WTC11 (cell line): ENCODE measurements around the gene OPN3. TPM values are rescaled to one million over a fixed set of nuclear protein-coding genes. Genes with fewer than 3 reads are reported as not detected.

Source experiments
- ATAC-seq: fragments of 200-7000 bp; cut with Tn5 transposase; 2 replicates; pipeline ENCODE4 v1.10.0; 2021; ENCODE audit warnings: mild to moderate bottlenecking, moderate library complexity
- CTCF ChIA-PET: fragments of 300-600 bp; sonication (Branson Sonifier 250); formaldehyde crosslinking; loops from one replicate; lab custom pipeline; 2021; ENCODE audit warnings: antibody characterized with exemption; lab: Charles Lee
- POLR2A ChIA-PET: fragments of 350-600 bp; sonication (Branson Sonifier 250); formaldehyde crosslinking; loops from one replicate; lab custom pipeline; 2021; ENCODE audit warnings: antibody characterized with exemption; lab: Charles Lee
- DNase-seq: peaks from one replicate; pipeline ENCODE4 v3.0.0; 2021; ENCODE audit warnings: low spot score
- H3K27ac Mint-ChIP-seq: 2 replicates; pipeline ENCODE4 v1.8.0; 2021; ENCODE audit warnings: mixed read lengths
- H3K27me3 Mint-ChIP-seq: 2 replicates; pipeline ENCODE4 v1.8.0; 2021; ENCODE audit warnings: low read depth, mild to moderate bottlenecking, moderate library complexity, mixed read lengths
- H3K36me3 Mint-ChIP-seq: 2 replicates; pipeline ENCODE4 v1.8.0; 2021; ENCODE audit warnings: mixed read lengths
- H3K4me1 Mint-ChIP-seq: 2 replicates; pipeline ENCODE4 v1.8.0; 2022; ENCODE audit warnings: mixed read lengths
- H3K4me3 Mint-ChIP-seq: 2 replicates; pipeline ENCODE4 v1.8.0; 2021; ENCODE audit warnings: mild to moderate bottlenecking, moderate library complexity, mixed read lengths
- H3K9me3 Mint-ChIP-seq: 2 replicates; pipeline ENCODE4 v1.8.0; 2021; ENCODE audit warnings: mixed read lengths
- ATF1 ChIP-seq: sonication (generic); formaldehyde crosslinking; IDR thresholded peaks from 2 replicates; pipeline ENCODE4 v1.8.1; 2023; ENCODE audit warnings: mild to moderate bottlenecking, moderate library complexity, missing genetic modification reagents
- FOXK1 ChIP-seq: sonication (generic); formaldehyde crosslinking; IDR thresholded peaks from 2 replicates; pipeline ENCODE4 v1.8.0; 2022; ENCODE audit warnings: mild to moderate bottlenecking, moderate library complexity, missing genetic modification reagents
- GABPB1 ChIP-seq: sonication (generic); formaldehyde crosslinking; IDR thresholded peaks from 2 replicates; pipeline ENCODE4 v1.8.1; 2023; ENCODE audit warnings: mild to moderate bottlenecking, missing genetic modification reagents
- GTF2I ChIP-seq: fragments of 250-450 bp; sonication (Bioruptor Pico); conservative IDR thresholded peaks from 2 replicates; pipeline ENCODE4 v1.4.0; 2021; ENCODE audit warnings: mild to moderate bottlenecking
- IRF2 ChIP-seq: sonication (generic); formaldehyde crosslinking; IDR thresholded peaks from 2 replicates; pipeline ENCODE4 v1.8.0; 2022; ENCODE audit warnings: low read depth, missing genetic modification reagents, borderline replicate concordance
- NFE2L1 ChIP-seq: sonication (generic); formaldehyde crosslinking; IDR thresholded peaks from 2 replicates; pipeline ENCODE4 v1.8.1; 2023; ENCODE audit warnings: missing genetic modification reagents
- OVOL2 ChIP-seq: fragments of 250-450 bp; sonication (Bioruptor Pico); IDR thresholded peaks from 2 replicates; pipeline ENCODE4 v1.9.0; 2021; ENCODE audit warnings: mild to moderate bottlenecking, borderline replicate concordance
- SMAD4 ChIP-seq: sonication (generic); formaldehyde crosslinking; IDR thresholded peaks from 2 replicates; pipeline ENCODE4 v1.8.0; 2022; ENCODE audit warnings: mild to moderate bottlenecking, missing genetic modification reagents
- TEAD1 ChIP-seq: sonication (generic); formaldehyde crosslinking; IDR thresholded peaks from 2 replicates; pipeline ENCODE4 v1.8.0; 2022; ENCODE audit warnings: mild to moderate bottlenecking, missing genetic modification reagents
- ZNF121 ChIP-seq: sonication (generic); formaldehyde crosslinking; IDR thresholded peaks from 2 replicates; pipeline ENCODE4 v1.8.0; 2023; ENCODE audit warnings: missing genetic modification reagents
- ZNF138 ChIP-seq: sonication (generic); formaldehyde crosslinking; conservative IDR thresholded peaks from 2 replicates; pipeline ENCODE4 v1.8.1; 2022; ENCODE audit warnings: mild to moderate bottlenecking, moderate library complexity, missing genetic modification reagents
- ZNF219 ChIP-seq: sonication (generic); formaldehyde crosslinking; IDR thresholded peaks from 2 replicates; pipeline ENCODE4 v1.8.0; 2023; ENCODE audit warnings: missing genetic modification reagents, mild to moderate bottlenecking, borderline replicate concordance
- ZNF232 ChIP-seq: sonication (generic); formaldehyde crosslinking; IDR thresholded peaks from 2 replicates; pipeline ENCODE4 v1.8.0; 2022; ENCODE audit warnings: mild to moderate bottlenecking, missing genetic modification reagents
- ZNF263 ChIP-seq: sonication (generic); formaldehyde crosslinking; IDR thresholded peaks from 2 replicates; pipeline ENCODE4 v1.8.1; 2022; ENCODE audit warnings: low read depth, mild to moderate bottlenecking, moderate library complexity, missing genetic modification reagents
- ZNF416 ChIP-seq: fragments of 250-450 bp; sonication (Bioruptor Pico); IDR thresholded peaks from 2 replicates; pipeline ENCODE4 v1.9.0; 2021; ENCODE audit warnings: mild to moderate bottlenecking, inconsistent platforms
- ZNF423 ChIP-seq: fragments of 250-450 bp; sonication (Bioruptor Pico); IDR thresholded peaks from 2 replicates; pipeline ENCODE4 v2.1.2; 2022; ENCODE audit warnings: mild to moderate bottlenecking, moderate library complexity
- total RNA-seq: library from RNA; stranded (reverse); gene quantifications from 3 replicates; pipeline ENCODE4 v1.2.3, GENCODE V29; 2021
- TF ChIP-seq, protein P1 (sequence below): sonication (generic); formaldehyde crosslinking; IDR thresholded peaks from 2 replicates; pipeline ENCODE4 v1.8.0; 2022; ENCODE audit warnings: mild to moderate bottlenecking, missing genetic modification reagents
- TF ChIP-seq, protein P2 (sequence below): sonication (generic); formaldehyde crosslinking; IDR thresholded peaks from 2 replicates; pipeline ENCODE4 v1.8.1; 2022; ENCODE audit warnings: low read depth, mild to moderate bottlenecking, moderate library complexity, missing genetic modification reagents, borderline replicate concordance
- TF ChIP-seq, protein P3 (sequence below): sonication (generic); formaldehyde crosslinking; IDR thresholded peaks from 2 replicates; pipeline ENCODE4 v1.8.1; 2023; ENCODE audit warnings: mild to moderate bottlenecking, missing genetic modification reagents
- TF ChIP-seq, protein P4 (sequence below): sonication (generic); formaldehyde crosslinking; IDR thresholded peaks from 2 replicates; pipeline ENCODE4 v1.8.1; 2022; ENCODE audit warnings: low read depth, missing genetic modification reagents, borderline replicate concordance

The OPN3 gene
- total RNA-seq, 1 experiment from 2014 or later: 17.2 TPM

DNA sequence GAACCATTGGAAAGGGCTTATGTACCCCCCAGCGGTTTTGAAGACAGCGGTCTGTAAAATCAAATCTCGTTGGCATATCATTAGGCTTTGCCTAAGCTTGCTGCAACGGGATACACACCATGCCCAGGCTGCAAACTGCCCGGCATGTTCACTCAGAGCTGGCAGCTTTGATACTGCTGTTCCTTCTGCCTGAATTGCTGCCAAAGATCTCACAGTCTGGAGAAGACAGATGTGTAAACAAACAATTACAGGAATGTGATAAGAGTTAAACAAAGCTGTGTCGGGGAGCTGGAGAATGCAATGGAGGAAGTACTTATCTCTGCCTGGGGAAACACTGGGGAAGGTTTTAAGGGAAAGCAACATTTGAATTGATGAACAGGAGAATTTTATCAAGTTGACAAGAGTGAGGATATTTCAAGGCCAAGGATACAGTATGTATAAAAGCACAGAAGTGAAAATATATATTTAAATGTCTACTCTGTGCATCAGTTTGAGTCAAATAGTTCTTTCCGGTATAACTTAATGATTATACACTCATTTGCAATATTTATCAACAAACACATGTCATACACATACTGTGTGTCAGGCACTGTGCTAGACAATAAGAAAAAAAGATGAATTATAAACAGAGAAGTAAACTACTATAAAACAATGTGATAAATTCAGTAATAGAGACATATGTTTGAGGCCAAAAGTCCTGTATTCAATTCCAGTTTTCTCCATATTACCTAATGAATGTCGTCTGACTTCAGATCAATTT lies 29.9 kb downstream of the OPN3 start:
- ATAC-seq (no peak), DNase-seq (no peak)
- no peaks in the 10 kb centered on the region for H3K27me3 Mint-ChIP-seq
- CTCF ChIA-PET: interaction anchor here (0.5 to 2.0 kb wide), 24 partner anchors 8 to 376 kb away, joined by 3 to 8 read pairs (median 4); partner anchors contain the start of genes CHML, EXO1 and OPN3
- TF ChIP-seq ATF1 (CRISPR knock-in tag): no peak
- no peak for TF ChIP-seq TEAD1
- TF ChIP-seq ZNF416 (CRISPR knock-in tag): no peak
- TF ChIP-seq, protein P1, sequence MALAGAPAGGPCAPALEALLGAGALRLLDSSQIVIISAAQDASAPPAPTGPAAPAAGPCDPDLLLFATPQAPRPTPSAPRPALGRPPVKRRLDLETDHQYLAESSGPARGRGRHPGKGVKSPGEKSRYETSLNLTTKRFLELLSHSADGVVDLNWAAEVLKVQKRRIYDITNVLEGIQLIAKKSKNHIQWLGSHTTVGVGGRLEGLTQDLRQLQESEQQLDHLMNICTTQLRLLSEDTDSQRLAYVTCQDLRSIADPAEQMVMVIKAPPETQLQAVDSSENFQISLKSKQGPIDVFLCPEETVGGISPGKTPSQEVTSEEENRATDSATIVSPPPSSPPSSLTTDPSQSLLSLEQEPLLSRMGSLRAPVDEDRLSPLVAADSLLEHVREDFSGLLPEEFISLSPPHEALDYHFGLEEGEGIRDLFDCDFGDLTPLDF: no peak
- TF ChIP-seq, protein P2, sequence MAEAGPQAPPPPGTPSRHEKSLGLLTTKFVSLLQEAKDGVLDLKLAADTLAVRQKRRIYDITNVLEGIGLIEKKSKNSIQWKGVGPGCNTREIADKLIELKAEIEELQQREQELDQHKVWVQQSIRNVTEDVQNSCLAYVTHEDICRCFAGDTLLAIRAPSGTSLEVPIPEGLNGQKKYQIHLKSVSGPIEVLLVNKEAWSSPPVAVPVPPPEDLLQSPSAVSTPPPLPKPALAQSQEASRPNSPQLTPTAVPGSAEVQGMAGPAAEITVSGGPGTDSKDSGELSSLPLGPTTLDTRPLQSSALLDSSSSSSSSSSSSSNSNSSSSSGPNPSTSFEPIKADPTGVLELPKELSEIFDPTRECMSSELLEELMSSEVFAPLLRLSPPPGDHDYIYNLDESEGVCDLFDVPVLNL (CRISPR knock-in tag): no peak
- TF ChIP-seq ZNF232 (CRISPR knock-in tag): no peak
- TF ChIP-seq IRF2 (CRISPR knock-in tag): no peak
- TF ChIP-seq ZNF138: no peak
- no peak for TF ChIP-seq OVOL2 (CRISPR knock-in tag)
- H3K4me3 Mint-ChIP-seq: no peak overlapping the region
- no peaks in the 10 kb centered on the region for H3K36me3 Mint-ChIP-seq
- H3K9me3 Mint-ChIP-seq: no peaks in the 10 kb centered on the region
- no peak overlapping the region for H3K27ac Mint-ChIP-seq
- H3K4me1 Mint-ChIP-seq: no peaks in the 10 kb centered on the region
- POLR2A ChIA-PET: no interaction called here

DNA sequence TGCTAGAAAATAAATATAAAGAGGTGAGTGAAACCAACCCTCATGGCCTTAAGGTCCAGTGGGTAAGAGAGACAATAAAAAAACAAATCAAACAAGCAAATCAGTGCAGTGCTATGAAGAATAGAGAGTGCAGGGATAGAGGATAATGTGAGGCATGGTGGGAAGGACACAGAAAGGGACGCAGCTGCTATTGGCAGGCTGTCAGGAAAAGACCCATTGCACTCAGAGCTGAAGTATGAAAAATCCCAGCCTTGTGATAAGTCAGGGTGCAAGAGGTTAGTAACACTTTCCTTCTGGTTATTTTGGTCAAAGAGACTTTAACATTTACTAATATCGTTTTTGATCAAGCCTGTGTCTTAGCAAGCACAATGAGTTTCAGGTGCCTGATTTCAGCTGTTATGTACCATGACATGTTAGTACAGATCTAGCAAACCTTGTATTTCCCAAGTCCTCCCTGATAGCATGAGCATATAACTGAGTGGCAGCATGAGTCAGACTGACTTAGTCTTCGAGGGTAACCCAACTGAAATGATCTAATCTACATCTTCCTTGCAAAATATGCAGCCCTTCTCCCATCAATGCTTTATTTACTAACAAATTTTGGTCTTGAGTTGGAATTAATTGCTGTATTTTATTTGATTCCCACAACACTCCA lies 31.7 kb downstream of the OPN3 start:
- Mint-ChIP-seq H3K9me3 (no peaks in the 10 kb centered on the region), H3K27me3 (no peaks in the 10 kb centered on the region), H3K4me3 (no peak overlapping the region), H3K36me3 (no peaks in the 10 kb centered on the region), H3K27ac (no peak overlapping the region), H3K4me1 (no peaks in the 10 kb centered on the region)
- ChIA-PET POLR2A (no interaction called here), CTCF (no interaction called here)
- DNase-seq (no peak), ATAC-seq (no peak)
- TF ChIP-seq ZNF423 (CRISPR knock-in tag): no peak
- no peak for TF ChIP-seq ZNF219 (CRISPR knock-in tag)
- no peak for TF ChIP-seq NFE2L1 (CRISPR knock-in tag)
- no peak for TF ChIP-seq ZNF121 (CRISPR knock-in tag)
- no peak for TF ChIP-seq ZNF263 (CRISPR knock-in tag)
- no peak for TF ChIP-seq GABPB1
- TF ChIP-seq, protein P3, sequence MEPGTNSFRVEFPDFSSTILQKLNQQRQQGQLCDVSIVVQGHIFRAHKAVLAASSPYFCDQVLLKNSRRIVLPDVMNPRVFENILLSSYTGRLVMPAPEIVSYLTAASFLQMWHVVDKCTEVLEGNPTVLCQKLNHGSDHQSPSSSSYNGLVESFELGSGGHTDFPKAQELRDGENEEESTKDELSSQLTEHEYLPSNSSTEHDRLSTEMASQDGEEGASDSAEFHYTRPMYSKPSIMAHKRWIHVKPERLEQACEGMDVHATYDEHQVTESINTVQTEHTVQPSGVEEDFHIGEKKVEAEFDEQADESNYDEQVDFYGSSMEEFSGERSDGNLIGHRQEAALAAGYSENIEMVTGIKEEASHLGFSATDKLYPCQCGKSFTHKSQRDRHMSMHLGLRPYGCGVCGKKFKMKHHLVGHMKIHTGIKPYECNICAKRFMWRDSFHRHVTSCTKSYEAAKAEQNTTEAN (CRISPR knock-in tag): no peak
- no peak for TF ChIP-seq GTF2I (CRISPR knock-in tag)
- TF ChIP-seq, protein P4, sequence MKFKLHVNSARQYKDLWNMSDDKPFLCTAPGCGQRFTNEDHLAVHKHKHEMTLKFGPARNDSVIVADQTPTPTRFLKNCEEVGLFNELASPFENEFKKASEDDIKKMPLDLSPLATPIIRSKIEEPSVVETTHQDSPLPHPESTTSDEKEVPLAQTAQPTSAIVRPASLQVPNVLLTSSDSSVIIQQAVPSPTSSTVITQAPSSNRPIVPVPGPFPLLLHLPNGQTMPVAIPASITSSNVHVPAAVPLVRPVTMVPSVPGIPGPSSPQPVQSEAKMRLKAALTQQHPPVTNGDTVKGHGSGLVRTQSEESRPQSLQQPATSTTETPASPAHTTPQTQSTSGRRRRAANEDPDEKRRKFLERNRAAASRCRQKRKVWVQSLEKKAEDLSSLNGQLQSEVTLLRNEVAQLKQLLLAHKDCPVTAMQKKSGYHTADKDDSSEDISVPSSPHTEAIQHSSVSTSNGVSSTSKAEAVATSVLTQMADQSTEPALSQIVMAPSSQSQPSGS (CRISPR knock-in tag): no peak
- TF ChIP-seq, protein P2 (CRISPR knock-in tag): no peak
- no peak for TF ChIP-seq FOXK1 (CRISPR knock-in tag)
- no peak for TF ChIP-seq SMAD4
